Tibial artery (tissue), 4 donors: ENCODE measurements around the gene PFKL.

Source experiments
- DNase-seq, 2 donors: peaks; one replicate each; pipeline ENCODE4 v3.0.0-alpha.2; 2019
- H3K27ac ChIP-seq, 2 donors: fragments of 200-600 bp; sonication (generic) in 1 of 2; 1 replicate in 1 of 2; 2 replicates in 1 of 2; pipeline ENCODE4 v1.5.1; 2018 to 2019; ENCODE audit warnings: mild to moderate bottlenecking in 1 of 2
- H3K27me3 ChIP-seq, 2 donors: fragments of 200-600 bp; sonication (generic) in 1 of 2; one replicate each; pipeline versions ENCODE4 v1.5.1 to v1.6.0; 2016 to 2019
- H3K36me3 ChIP-seq, 3 donors: fragments of 200-600 bp; sonication (generic) in 2 of 3; one replicate each; pipeline ENCODE4 v1.5.1; 2016 to 2019; ENCODE audit warnings: mild to moderate bottlenecking in 2 of 3
- H3K4me1 ChIP-seq, 4 donors: fragments of 200-600 bp; sonication (generic) in 2 of 4; 1 replicate in 3 of 4; 2 replicates in 1 of 4; pipeline ENCODE4 v1.5.1; 2016 to 2019
- H3K4me3 ChIP-seq, 2 donors: fragments of 200-600 bp; sonication (generic) in 1 of 2; 1 replicate in 1 of 2; 2 replicates in 1 of 2; pipeline ENCODE4 v1.5.1; 2018 to 2019; ENCODE audit warnings: mild to moderate bottlenecking in 2 of 2
- H3K9me3 ChIP-seq, 3 donors: fragments of 200-600 bp; sonication (generic) in 1 of 3; one replicate each; pipeline ENCODE4 v1.5.1; 2016 to 2019
- intact Hi-C: fragments of 100-400 bp; cut with DNase I; formaldehyde crosslinking; loops from one replicate; pipeline ENCODE4 v1.15.0; 2023; ENCODE audit warnings: low total_unique reads
- TF ChIP-seq, protein P1 (sequence below), 2 experiments: fragments of 200-600 bp in 1 of 2; fragments of 450-650 bp in 1 of 2; IDR thresholded peaks; one replicate each; pipeline ENCODE4 v1.5.1; 2017 to 2019; ENCODE audit warnings: antibody characterized with exemption in 2 of 2, mild to moderate bottlenecking in 1 of 2, moderate library complexity in 1 of 2

PFKL gene

DNA sequence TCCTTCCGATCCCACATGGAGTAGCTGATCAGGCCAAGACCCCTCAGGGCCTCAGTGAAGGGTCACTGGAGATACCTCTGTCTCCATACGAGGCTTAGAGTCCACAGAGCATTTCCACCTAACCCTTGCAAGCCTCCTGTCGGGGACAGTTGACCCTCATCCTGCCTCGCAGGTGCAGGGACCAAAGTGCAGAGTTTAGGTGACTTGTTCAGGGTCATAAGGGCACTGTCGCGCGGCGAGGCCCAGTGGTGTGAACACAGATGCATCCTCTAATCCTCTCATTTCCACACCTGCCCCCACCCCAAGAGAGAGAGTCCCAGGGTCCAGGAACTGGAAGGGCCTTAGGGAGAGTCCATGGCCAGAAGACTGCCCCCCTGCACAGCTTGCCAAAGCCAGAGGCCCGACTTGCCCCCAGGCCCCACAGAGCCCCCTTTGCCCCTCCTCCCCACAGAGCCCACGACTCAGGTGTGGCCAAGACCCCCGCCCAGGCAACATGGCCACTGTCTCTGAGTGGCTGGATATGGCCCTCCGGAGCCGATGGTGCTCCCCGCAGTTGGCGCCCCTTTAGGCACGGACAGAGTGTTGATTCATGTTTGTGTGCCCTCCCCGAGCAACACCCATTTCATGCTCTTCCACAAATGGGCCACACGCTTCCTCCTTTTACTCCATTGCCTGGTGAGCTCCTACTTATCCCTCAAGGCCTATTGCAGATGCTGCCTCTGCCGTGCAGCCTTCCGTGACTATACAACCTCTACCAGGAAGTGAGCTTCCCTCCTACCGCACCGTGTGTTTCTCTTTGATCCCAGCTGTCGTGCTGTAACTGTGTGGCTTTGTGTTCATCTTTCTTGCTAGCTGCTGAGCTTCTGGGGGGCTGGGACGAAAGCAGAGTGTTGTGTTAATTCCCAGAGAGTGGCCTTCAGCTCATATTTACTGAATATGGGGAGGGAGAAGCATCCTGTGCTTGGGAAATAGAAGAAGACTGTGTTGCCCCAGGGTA, 55.2 kb downstream of the PFKL start:
- intact Hi-C loops: no loop called here
- H3K27me3 ChIP-seq: peaks cover 0 to 49% of the 10 kb centered on the region in 2 donors
- H3K4me3 ChIP-seq: no peak overlapping the region
- no peaks in the 10 kb centered on the region for H3K36me3 ChIP-seq
- DNase-seq: no peak
- H3K9me3 ChIP-seq: no peaks in the 10 kb centered on the region
- peaks cover 0 to 7% (median under 1%) of the 10 kb centered on the region in 4 donors for H3K4me1 ChIP-seq
- TF ChIP-seq, protein P1, sequence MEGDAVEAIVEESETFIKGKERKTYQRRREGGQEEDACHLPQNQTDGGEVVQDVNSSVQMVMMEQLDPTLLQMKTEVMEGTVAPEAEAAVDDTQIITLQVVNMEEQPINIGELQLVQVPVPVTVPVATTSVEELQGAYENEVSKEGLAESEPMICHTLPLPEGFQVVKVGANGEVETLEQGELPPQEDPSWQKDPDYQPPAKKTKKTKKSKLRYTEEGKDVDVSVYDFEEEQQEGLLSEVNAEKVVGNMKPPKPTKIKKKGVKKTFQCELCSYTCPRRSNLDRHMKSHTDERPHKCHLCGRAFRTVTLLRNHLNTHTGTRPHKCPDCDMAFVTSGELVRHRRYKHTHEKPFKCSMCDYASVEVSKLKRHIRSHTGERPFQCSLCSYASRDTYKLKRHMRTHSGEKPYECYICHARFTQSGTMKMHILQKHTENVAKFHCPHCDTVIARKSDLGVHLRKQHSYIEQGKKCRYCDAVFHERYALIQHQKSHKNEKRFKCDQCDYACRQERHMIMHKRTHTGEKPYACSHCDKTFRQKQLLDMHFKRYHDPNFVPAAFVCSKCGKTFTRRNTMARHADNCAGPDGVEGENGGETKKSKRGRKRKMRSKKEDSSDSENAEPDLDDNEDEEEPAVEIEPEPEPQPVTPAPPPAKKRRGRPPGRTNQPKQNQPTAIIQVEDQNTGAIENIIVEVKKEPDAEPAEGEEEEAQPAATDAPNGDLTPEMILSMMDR (IDR thresholded peaks at IDR 0.05): no peak
- H3K27ac ChIP-seq: no peak overlapping the region

DNA sequence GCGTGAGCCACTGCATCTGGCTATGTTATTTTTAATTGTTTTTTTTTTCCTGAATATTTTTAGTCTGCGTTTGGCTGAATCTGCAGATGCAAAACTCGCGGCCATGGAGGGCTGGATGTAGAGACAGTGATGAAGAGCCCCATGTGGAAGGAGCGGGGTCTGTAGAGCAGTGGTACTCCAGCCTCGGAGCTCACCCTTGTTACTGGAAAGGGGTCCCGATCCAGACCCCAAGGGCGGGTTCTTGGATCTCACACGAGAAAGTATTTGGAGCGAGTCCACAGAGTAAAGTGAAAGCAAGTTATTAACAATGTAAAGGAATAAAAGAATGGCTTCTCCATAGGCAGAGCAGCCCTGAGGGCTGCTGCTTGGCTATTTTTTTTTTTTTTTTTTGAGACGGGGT, 56.3 kb downstream of the PFKL start:
- Histone ChIP-seq H3K27me3 (peaks cover 0 to 38% of the 10 kb centered on the region in 2 donors), H3K9me3 (no peaks in the 10 kb centered on the region), H3K4me1 (no peaks in the 10 kb centered on the region), H3K4me3 (no peak overlapping the region), H3K27ac (no peak overlapping the region), H3K36me3 (no peaks in the 10 kb centered on the region)
- intact Hi-C loops: no loop called here
- TF ChIP-seq, protein P1 (IDR thresholded peaks at IDR 0.05): no peak
- no peak for DNase-seq

DNA sequence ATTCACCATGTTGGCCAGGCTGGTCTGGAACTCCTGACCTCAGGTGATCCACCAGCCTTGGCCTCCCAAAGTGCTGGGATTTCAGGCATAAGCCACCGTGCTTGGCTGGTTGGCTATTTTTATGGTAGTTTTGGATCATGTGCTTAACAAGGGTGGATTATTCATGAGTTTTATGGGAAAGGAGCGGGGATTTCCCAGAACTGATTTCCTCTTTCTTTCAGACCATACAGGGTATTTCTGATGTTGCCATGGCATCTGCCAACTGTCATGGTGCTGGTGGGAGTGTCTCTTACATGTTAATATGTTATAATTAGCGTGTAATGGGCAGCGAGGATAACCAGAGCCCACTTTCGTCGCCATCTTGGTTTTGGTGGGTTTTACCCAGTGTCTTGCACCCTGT, 56.8 kb downstream of the PFKL start:
- Histone ChIP-seq H3K36me3 (no peaks in the 10 kb centered on the region), H3K4me3 (no peak overlapping the region), H3K9me3 (no peaks in the 10 kb centered on the region), H3K27ac (no peak overlapping the region), H3K4me1 (no peaks in the 10 kb centered on the region), H3K27me3 (peaks cover 0 to 33% of the 10 kb centered on the region in 2 donors)
- no peak for DNase-seq
- intact Hi-C loops: no loop called here
- TF ChIP-seq, protein P1 (IDR thresholded peaks at IDR 0.05): no peak

DNA sequence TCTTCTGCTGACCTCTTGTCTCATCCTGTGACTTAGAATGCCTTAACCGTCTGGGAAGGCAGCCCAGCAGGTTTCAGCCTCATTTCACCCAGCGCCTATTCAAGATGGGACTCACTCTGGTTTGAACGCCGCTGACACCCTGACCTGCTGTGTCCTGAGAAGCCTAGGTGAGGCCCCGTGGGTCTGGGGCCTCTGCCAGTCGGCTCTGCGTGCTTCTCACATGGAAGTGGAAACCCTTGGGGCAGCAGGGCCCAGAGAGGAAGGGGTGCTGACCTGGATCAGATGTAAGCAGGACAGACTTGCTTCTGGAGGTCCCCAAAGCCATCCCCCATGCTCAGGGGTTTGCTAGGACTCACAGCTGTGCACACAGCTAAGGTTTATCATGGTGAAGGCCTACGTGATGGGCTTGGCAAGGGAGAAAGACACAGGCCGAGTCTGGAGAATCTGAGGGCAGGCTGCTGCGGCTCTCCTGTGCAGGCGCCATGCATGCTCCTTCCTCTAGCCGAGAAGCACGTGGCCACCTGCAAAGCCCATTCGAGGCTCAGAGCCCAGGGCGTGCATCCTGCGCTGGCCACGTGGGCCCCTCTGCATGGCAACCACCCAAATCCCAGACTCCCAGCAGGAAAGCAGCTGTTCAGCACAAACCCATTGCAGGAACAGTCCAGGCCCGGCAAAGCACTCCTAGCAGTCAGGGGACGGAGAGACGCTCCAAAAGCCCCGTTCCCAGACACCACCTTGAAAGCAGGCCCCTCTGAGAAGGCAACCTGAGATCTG, 57.4 kb downstream of the PFKL start:
- TF ChIP-seq, protein P1 (IDR thresholded peaks at IDR 0.05): no peak
- H3K27me3 ChIP-seq: peaks cover 0 to 27% of the 10 kb centered on the region in 2 donors
- H3K27ac ChIP-seq: no peak overlapping the region
- intact Hi-C loops: no loop called here
- H3K36me3 ChIP-seq: no peaks in the 10 kb centered on the region
- H3K4me1 ChIP-seq: no peaks in the 10 kb centered on the region
- no peak overlapping the region for H3K4me3 ChIP-seq
- no peaks in the 10 kb centered on the region for H3K9me3 ChIP-seq
- DNase-seq: no peak

DNA sequence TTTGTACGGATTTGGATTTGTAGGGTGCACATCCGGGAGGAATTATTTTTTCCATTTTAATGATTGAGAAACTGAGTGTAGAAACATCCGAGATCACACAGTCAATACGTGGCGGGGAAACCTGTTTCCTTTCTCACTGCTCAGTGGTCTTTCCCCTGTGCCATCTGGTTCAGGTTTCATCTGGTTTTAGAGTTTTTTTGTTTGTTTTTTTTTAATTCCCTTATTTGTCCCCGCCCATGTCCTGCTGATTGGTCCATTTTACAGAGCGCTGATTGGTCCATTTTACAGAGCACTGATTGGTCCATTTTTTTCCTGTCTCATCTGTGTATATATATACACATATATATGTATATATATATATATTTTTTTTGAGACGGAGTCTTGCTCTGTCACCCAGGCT, 59.5 kb downstream of the PFKL start:
- no peaks in the 10 kb centered on the region for H3K4me1 ChIP-seq
- TF ChIP-seq, protein P1 (IDR thresholded peaks at IDR 0.05): no peak
- H3K27ac ChIP-seq: no peak overlapping the region
- DNase-seq: no peak
- H3K36me3 ChIP-seq: no peaks in the 10 kb centered on the region
- H3K9me3 ChIP-seq: peaks cover 0 to 19% (median 0%) of the 10 kb centered on the region in 3 donors
- H3K27me3 ChIP-seq: peaks cover 0 to 17% of the 10 kb centered on the region in 2 donors
- intact Hi-C loops: no loop called here
- no peak overlapping the region for H3K4me3 ChIP-seq
